Loucy (cell line): ENCODE data around the gene SELENOH.

ENCODE experiments used
- CTCF ChIP-seq: fragments of 200-600 bp; sonication (generic); conservative IDR thresholded peaks from 2 replicates; pipeline ENCODE4 v1.5.1; 2014; ENCODE audit warnings: mild to moderate bottlenecking, antibody characterized with exemption, low read length
- EZH2phosphoT487 ChIP-seq: fragments of 200-600 bp; IDR thresholded peaks from 2 replicates; pipeline ENCODE4 v1.6.1; 2018; ENCODE audit warnings: antibody characterized with exemption, mild to moderate bottlenecking, moderate library complexity, borderline replicate concordance

DNA sequence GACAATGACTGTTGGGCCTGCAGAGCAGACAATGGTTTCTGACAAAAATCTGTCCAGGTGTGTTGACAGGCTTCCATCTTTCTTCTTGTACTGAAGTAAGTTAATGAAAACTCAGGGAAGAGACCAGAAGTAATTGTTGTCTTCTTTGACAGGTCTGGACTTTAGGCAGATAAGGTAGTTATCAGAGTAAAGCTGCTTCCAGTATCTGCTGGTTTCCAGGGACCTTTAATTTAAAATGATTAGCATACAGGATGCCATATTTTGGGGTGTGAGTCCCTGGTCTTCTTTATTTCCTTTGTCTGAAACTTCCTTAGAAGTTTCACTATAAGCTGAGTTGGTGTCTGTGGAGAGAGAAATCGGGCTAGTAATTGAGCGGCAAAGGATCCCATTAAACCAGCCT, 27.5 kb upstream of the SELENOH start:
- TF ChIP-seq CTCF (no peak), EZH2phosphoT487 (no peak)
